Neuronal stem cell (in vitro differentiated cells): ENCODE results near the gene CLRN2.

ENCODE experiments used
- DNase-seq: peaks from one replicate; pipeline ENCODE4 v3.0.0-alpha.2; 2013; ENCODE audit warnings: low spot score
- H2AFZ ChIP-seq: one replicate; pipeline ENCODE4 v1.6.1; 2013; ENCODE audit warnings: mild to moderate bottlenecking, low read length, inconsistent platforms
- H2AK5ac ChIP-seq: 2 replicates; pipeline ENCODE4 v1.6.1; 2013; ENCODE audit warnings: low read depth, mild to moderate bottlenecking, inconsistent platforms, low read length, moderate library complexity, mixed read lengths
- H2BK120ac ChIP-seq: 2 replicates; pipeline ENCODE4 v1.6.1; 2013; ENCODE audit warnings: low read depth, mild to moderate bottlenecking, inconsistent platforms, low read length, moderate library complexity, mixed read lengths
- H2BK12ac ChIP-seq: one replicate; pipeline ENCODE4 v1.6.1; 2013; ENCODE audit warnings: low read length, inconsistent platforms
- H2BK15ac ChIP-seq: 2 replicates; pipeline ENCODE4 v1.6.1; 2013; ENCODE audit warnings: mild to moderate bottlenecking, low read length, inconsistent platforms, mixed read lengths
- H2BK5ac ChIP-seq: one replicate; pipeline ENCODE4 v1.6.1; 2013; ENCODE audit warnings: inconsistent platforms, mild to moderate bottlenecking, low read length, moderate library complexity
- H3K14ac ChIP-seq: one replicate; pipeline ENCODE4 v1.6.1; 2013; ENCODE audit warnings: low read length, inconsistent platforms
- H3K18ac ChIP-seq: 2 replicates; pipeline ENCODE4 v1.6.1; 2013; ENCODE audit warnings: low read length, inconsistent platforms
- H3K23ac ChIP-seq: 2 replicates; pipeline ENCODE4 v1.6.1; 2013; ENCODE audit warnings: low read depth, mild to moderate bottlenecking, mixed read lengths, low read length, inconsistent platforms; ENCODE audit not compliant: poor library complexity
- H3K27ac ChIP-seq: replicated peaks from 3 replicates; pipeline ENCODE4 v1.5.1; 2013; ENCODE audit warnings: low read length, inconsistent platforms
- H3K27me3 ChIP-seq, 3 experiments: 2 replicates each; pipeline ENCODE4 v1.6.1; 2013; ENCODE audit warnings: low read length in 3 of 3, mild to moderate bottlenecking in 2 of 3, inconsistent platforms in 1 of 3, low read depth in 1 of 3, mixed read lengths in 1 of 3, moderate library complexity in 1 of 3; ENCODE audit not compliant: control insufficient read depth in 3 of 3, insufficient read depth in 3 of 3
- H3K36me3 ChIP-seq, 2 donors: replicated peaks in 1 of 2; 2 replicates each; pipeline ENCODE4 v1.6.1; 2013; ENCODE audit warnings: low read length in 2 of 2; ENCODE audit not compliant: control insufficient read depth in 2 of 2, insufficient read depth in 2 of 2
- H3K4ac ChIP-seq: 2 replicates; pipeline ENCODE4 v1.6.1; 2013; ENCODE audit warnings: inconsistent platforms, mild to moderate bottlenecking, low read length, moderate library complexity
- H3K4me1 ChIP-seq, 2 donors: 1 replicate in 1 of 2; 2 replicates in 1 of 2; pipeline ENCODE4 v1.6.1; 2013; ENCODE audit warnings: low read length in 2 of 2, low read depth in 1 of 2; ENCODE audit not compliant: control insufficient read depth in 2 of 2, insufficient read depth in 1 of 2
- H3K4me2 ChIP-seq: one replicate; pipeline ENCODE4 v1.6.1; 2013; ENCODE audit warnings: mild to moderate bottlenecking, low read length, inconsistent platforms; ENCODE audit not compliant: insufficient read depth, poor library complexity, severe bottlenecking
- H3K4me3 ChIP-seq, 2 donors: 2 replicates each; pipeline ENCODE4 v1.5.1; 2013; ENCODE audit warnings: low read length in 2 of 2, mild to moderate bottlenecking in 2 of 2, inconsistent platforms in 1 of 2, moderate library complexity in 1 of 2
- H3K79me1 ChIP-seq: one replicate; pipeline ENCODE4 v1.6.1; 2013; ENCODE audit warnings: low read depth, mild to moderate bottlenecking, inconsistent platforms, low read length, moderate library complexity
- H3K9ac ChIP-seq: one replicate; pipeline ENCODE4 v1.6.1; 2013; ENCODE audit warnings: mild to moderate bottlenecking, low read depth, low read length, inconsistent platforms; ENCODE audit not compliant: poor library complexity
- H3K9me3 ChIP-seq, 2 donors: replicated peaks in 1 of 2; 2 replicates each; pipeline versions ENCODE3 to v1.6.1; 2013; ENCODE audit warnings: low read length in 2 of 2, mild to moderate bottlenecking in 2 of 2, inconsistent platforms in 1 of 2, low read depth in 1 of 2, mixed read lengths in 1 of 2, moderate library complexity in 1 of 2; ENCODE audit not compliant: control insufficient read depth in 2 of 2, insufficient read depth in 1 of 2
- H4K8ac ChIP-seq: one replicate; pipeline ENCODE4 v1.6.1; 2013; ENCODE audit warnings: low read depth, mild to moderate bottlenecking, inconsistent platforms, low read length, moderate library complexity
- H4K91ac ChIP-seq: one replicate; pipeline ENCODE4 v1.6.1; 2013; ENCODE audit warnings: low read length, low read depth, mild to moderate bottlenecking, inconsistent platforms; ENCODE audit not compliant: poor library complexity
- WGBS, 2 donors: extraction: QIAGEN DNeasy Blood & Tissue Kit; methylation state at CpG; one replicate each; pipeline ENCODE4 v1.1.7; 2013; ENCODE audit warnings: missing lambda C conversion rate in 2 of 2, mixed read lengths in 1 of 2; ENCODE audit not compliant: insufficient read length in 2 of 2, insufficient replicate concordance in 1 of 2; ENCODE audit errors: extremely low coverage in 2 of 2; 5-methylcytosine and 5-hydroxymethylcytosine counted together

The CLRN2 gene

DNA sequence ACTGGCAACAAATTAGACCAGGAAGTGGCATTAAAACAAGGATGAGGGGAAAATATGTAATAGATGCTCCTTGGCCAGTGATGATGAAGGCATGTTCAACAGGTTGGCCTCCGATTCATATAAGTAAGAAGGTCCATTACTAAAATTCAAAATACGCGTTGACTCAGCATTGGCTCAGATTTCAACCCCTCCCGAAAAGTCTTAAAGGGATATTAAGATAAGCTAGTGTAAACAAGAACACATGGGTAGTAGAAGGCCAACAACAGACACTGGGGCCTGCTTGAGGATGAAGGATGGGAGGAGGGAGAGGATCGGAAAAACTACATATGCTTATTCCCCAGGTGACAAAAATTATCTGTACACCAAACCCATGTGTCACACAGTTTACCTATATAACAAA is 42.9 kb downstream of the CLRN2 start:
- H2AFZ ChIP-seq: no peak overlapping the region
- no peak overlapping the region for H4K91ac ChIP-seq
- no peak overlapping the region for H3K4ac ChIP-seq
- H3K9ac ChIP-seq: no peak overlapping the region
- DNase-seq: no peak
- H3K23ac ChIP-seq: no peak overlapping the region
- no peak overlapping the region for H3K4me2 ChIP-seq
- H2BK15ac ChIP-seq: no peak overlapping the region
- H3K36me3 ChIP-seq: no peaks in the 10 kb centered on the region
- H2AK5ac ChIP-seq: no peak overlapping the region
- WGBS, 2 donors: no CpG with 5 or more reads among the region's 5 CpGs
- H3K4me3 ChIP-seq: no peak overlapping the region
- no peak overlapping the region for H3K27ac ChIP-seq
- no peaks in the 10 kb centered on the region for H3K9me3 ChIP-seq
- no peaks in the 10 kb centered on the region for H3K79me1 ChIP-seq
- H3K18ac ChIP-seq: no peak overlapping the region
- H4K8ac ChIP-seq: no peak overlapping the region
- H3K14ac ChIP-seq: no peak overlapping the region
- H2BK12ac ChIP-seq: no peak overlapping the region
- no peaks in the 10 kb centered on the region for H3K4me1 ChIP-seq
- H2BK120ac ChIP-seq: no peak overlapping the region
- no peak overlapping the region for H2BK5ac ChIP-seq
- peaks cover 0 to 14% (median 0%) of the 10 kb centered on the region in 3 experiments for H3K27me3 ChIP-seq

DNA sequence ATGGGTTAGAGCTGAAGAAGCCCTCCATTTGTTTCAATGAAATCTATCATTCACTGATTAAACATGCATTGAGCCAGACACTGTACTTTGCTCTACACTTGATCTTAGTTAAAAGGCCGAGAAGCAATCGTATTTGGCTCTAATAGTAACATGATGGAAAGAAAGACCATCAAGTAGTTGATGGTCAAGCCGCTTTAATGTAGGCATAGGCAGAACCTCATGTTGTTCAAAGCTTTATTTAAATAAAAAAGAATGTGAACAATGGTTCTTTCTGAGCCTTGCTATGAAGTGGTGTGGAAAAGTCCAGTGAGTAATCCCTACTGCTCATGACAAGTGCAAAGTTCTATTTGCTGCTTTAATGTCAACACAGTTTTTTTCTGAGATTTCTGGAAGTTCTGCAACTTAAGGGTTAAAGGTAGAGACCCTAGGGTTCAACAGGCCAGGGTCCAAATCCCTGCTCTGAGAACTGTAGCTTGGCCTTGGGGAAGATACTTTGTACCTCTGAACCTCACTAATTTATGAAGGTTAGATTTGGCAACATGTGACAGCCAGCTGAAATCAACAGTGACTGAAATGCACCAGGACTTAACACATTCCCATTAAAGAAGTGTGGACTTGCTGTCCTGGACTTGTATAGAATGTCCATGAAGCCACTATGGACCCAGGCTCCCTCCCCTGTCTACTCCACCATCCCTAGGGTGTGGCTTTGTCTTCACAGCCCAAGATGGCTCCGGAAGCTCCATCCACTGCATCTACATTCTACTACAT is 44.2 kb downstream of the CLRN2 start:
- WGBS, 2 donors: no CpG with 5 or more reads among the region's 4 CpGs
- Histone ChIP-seq H3K27ac (no peak overlapping the region), H3K4me3 (no peak overlapping the region), H2BK15ac (no peak overlapping the region), H2BK5ac (no peak overlapping the region), H2AFZ (no peak overlapping the region), H3K9ac (no peak overlapping the region), H3K27me3 (peaks cover 0 to 14% (median 0%) of the 10 kb centered on the region in 3 experiments), H4K8ac (no peak overlapping the region), H3K14ac (no peak overlapping the region), H3K4me2 (no peak overlapping the region), H3K4me1 (no peaks in the 10 kb centered on the region), H2BK120ac (no peak overlapping the region), H3K18ac (no peak overlapping the region), H3K79me1 (no peaks in the 10 kb centered on the region), H3K23ac (no peak overlapping the region), H3K4ac (no peak overlapping the region), H2BK12ac (no peak overlapping the region), H2AK5ac (no peak overlapping the region), H3K9me3 (no peaks in the 10 kb centered on the region), H4K91ac (no peak overlapping the region), H3K36me3 (no peaks in the 10 kb centered on the region)
- DNase-seq: no peak

DNA sequence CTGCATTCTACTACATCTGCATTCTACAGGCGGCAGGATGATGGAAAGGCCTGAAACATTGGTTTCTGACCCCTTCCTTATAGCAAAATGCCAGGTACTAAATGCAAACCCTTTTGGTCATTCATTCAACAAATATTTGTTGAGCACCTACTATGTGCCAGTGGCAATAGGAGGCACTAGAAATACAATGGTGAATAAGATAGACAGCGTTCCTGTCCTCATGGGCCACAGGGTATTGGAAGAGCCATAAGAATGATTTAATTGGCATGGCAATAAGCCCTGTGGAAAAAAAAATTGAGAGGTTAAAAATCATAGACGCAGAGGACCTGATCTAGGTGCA is 44.7 kb downstream of the CLRN2 start:
- no CpG with 5 or more reads among the region's 3 CpGs for WGBS, 2 donors
- H3K4me1 ChIP-seq: no peaks in the 10 kb centered on the region

DNA sequence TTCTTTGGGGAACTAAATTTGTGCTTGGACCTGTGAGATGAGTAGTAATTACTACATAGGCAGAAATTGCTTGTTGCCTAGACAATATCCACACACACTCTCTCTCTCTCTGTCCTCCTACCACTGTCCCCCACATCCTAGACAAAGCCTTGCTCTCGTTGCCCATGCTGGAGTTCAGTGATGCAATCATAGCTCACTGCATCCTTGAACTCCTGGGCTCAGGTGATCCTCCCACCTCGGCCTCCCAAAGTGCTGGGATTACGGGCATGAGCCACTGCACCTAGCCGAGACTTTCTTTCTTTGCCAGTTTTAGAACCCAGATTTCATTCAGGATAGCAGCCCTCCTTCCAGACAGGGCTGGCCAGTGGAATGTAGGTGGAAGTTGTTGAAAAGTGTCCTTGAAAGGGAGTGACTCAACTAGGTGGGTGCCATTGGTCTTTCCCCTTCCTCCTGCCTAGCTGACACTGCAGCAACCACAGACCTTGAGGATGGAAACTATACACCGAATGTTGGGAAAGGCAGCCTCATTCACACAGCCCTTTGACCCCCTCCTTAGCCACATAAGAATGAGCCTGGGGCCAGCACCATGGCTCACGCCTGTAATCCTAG is 45.2 kb downstream of the CLRN2 start:
- no peaks in the 10 kb centered on the region for H3K36me3 ChIP-seq
- no peak overlapping the region for H4K91ac ChIP-seq
- H2BK120ac ChIP-seq: no peak overlapping the region
- no peak overlapping the region for H3K14ac ChIP-seq
- H3K27me3 ChIP-seq: peaks cover 0 to 10% (median 0%) of the 10 kb centered on the region in 3 experiments
- H3K4ac ChIP-seq: no peak overlapping the region
- no peak overlapping the region for H3K23ac ChIP-seq
- H2BK15ac ChIP-seq: no peak overlapping the region
- H3K9me3 ChIP-seq: no peaks in the 10 kb centered on the region
- no peak overlapping the region for H2AK5ac ChIP-seq
- H2BK12ac ChIP-seq: no peak overlapping the region
- no peak for DNase-seq
- no peak overlapping the region for H3K4me3 ChIP-seq
- H3K4me1 ChIP-seq: no peaks in the 10 kb centered on the region
- H3K9ac ChIP-seq: no peak overlapping the region
- no peak overlapping the region for H3K18ac ChIP-seq
- no peak overlapping the region for H2BK5ac ChIP-seq
- no peak overlapping the region for H3K27ac ChIP-seq
- no peaks in the 10 kb centered on the region for H3K79me1 ChIP-seq
- no peak overlapping the region for H2AFZ ChIP-seq
- no peak overlapping the region for H3K4me2 ChIP-seq
- no peak overlapping the region for H4K8ac ChIP-seq
- WGBS, 2 donors: no CpG with 5 or more reads among the region's 6 CpGs

More for the DNA sequence above, 44.7 kb downstream of the CLRN2 start:
- no peak overlapping the region for H2BK15ac ChIP-seq
- no peak overlapping the region for H4K8ac ChIP-seq
- H3K4me3 ChIP-seq: no peak overlapping the region
- H3K27ac ChIP-seq: no peak overlapping the region
- H3K79me1 ChIP-seq: no peaks in the 10 kb centered on the region
- H2AFZ ChIP-seq: no peak overlapping the region
- no peak overlapping the region for H2BK5ac ChIP-seq
- H3K4me2 ChIP-seq: no peak overlapping the region
- no peak overlapping the region for H2BK120ac ChIP-seq
- H3K9me3 ChIP-seq: no peaks in the 10 kb centered on the region
- H3K9ac ChIP-seq: no peak overlapping the region
- no peak overlapping the region for H3K14ac ChIP-seq
- DNase-seq: no peak
- H4K91ac ChIP-seq: no peak overlapping the region
- H3K23ac ChIP-seq: no peak overlapping the region
- no peak overlapping the region for H2AK5ac ChIP-seq
- no peak overlapping the region for H3K18ac ChIP-seq
- no peak overlapping the region for H2BK12ac ChIP-seq
- H3K4ac ChIP-seq: no peak overlapping the region
- H3K27me3 ChIP-seq: peaks cover 0 to 13% (median 0%) of the 10 kb centered on the region in 3 experiments
- H3K36me3 ChIP-seq: no peaks in the 10 kb centered on the region
